Suprapubic skin (tissue), 4 donors: ENCODE results near the gene ALKBH2. TPM values are rescaled to one million over a fixed set of nuclear protein-coding genes. Genes with fewer than 3 reads are reported as not detected.
A peak's percentile ranks its signal among the peaks of the same experiment; 100 is the strongest.
"Not testable (repeated sequence)": the region's sequence is repeated elsewhere in the genome, so short reads cannot be mapped to it uniquely, and the experiment has no call there.

Source experiments
- DNase-seq, 2 donors: peaks; one replicate each; pipeline ENCODE4 v3.0.0-alpha.2; 2019; ENCODE audit warnings: low spot score in 2 of 2
- H3K27ac ChIP-seq: fragments of 200-600 bp; sonication (generic); one replicate; pipeline ENCODE4 v1.5.1; 2019
- H3K27me3 ChIP-seq: fragments of 200-600 bp; sonication (generic); one replicate; pipeline ENCODE4 v1.5.1; 2019
- H3K36me3 ChIP-seq: fragments of 200-600 bp; sonication (generic); one replicate; pipeline ENCODE4 v1.5.1; 2019
- H3K4me1 ChIP-seq: fragments of 200-600 bp; sonication (generic); one replicate; pipeline ENCODE4 v1.5.1; 2019
- H3K4me3 ChIP-seq: fragments of 200-600 bp; sonication (generic); one replicate; pipeline ENCODE4 v1.5.1; 2019; ENCODE audit warnings: mild to moderate bottlenecking
- H3K9me3 ChIP-seq: fragments of 200-600 bp; sonication (generic); one replicate; pipeline ENCODE4 v1.5.1; 2019
- CTCF ChIP-seq, 2 donors: fragments of 200-600 bp in 1 of 2; fragments of 450-650 bp in 1 of 2; sonication (generic) in 1 of 2; IDR thresholded peaks; one replicate each; pipeline ENCODE4 v1.5.1; 2016 to 2019; ENCODE audit warnings: antibody characterized with exemption in 2 of 2, mild to moderate bottlenecking in 1 of 2, moderate library complexity in 1 of 2
- EP300 ChIP-seq: sonication (generic); formaldehyde crosslinking; IDR thresholded peaks from one replicate; pipeline ENCODE4 v1.6.1; 2017; ENCODE audit warnings: antibody characterized with exemption
- POLR2A ChIP-seq, 2 donors: fragments of 450-650 bp; IDR thresholded peaks; one replicate each; pipeline ENCODE4 v1.6.1; 2017; ENCODE audit warnings: antibody characterized with exemption in 2 of 2, mild to moderate bottlenecking in 2 of 2, moderate library complexity in 2 of 2
- POLR2AphosphoS5 ChIP-seq, 3 donors: sonication (generic); formaldehyde crosslinking; IDR thresholded peaks; one replicate each; pipeline ENCODE4 v1.6.1; 2017; ENCODE audit warnings: antibody characterized with exemption in 3 of 3
- WGBS: methylation state at CpG from one replicate; pipeline ENCODE4 v1.1.5; 2018; 5-methylcytosine and 5-hydroxymethylcytosine counted together
- total RNA-seq, 4 donors: library from RNA; depleted of rRNA; stranded (reverse); fragments of >200 nt; gene quantifications; one replicate each; pipeline ENCODE4 v1.1.0, GENCODE V29; 2016

The ALKBH2 gene
- total RNA-seq, 4 donors from 2014 or later, result 18.8 to 36.0 (median 22.1) TPM

GRCh38 chr12:109056891-109057290, 36.4 kb downstream of the ALKBH2 start:
- Histone ChIP-seq H3K4me3 (no peak overlapping the region), H3K27ac (no peak overlapping the region), H3K4me1 (peaks cover 16% of the 10 kb centered on the region), H3K27me3 (no peaks in the 10 kb centered on the region), H3K9me3 (no peaks in the 10 kb centered on the region), H3K36me3 (peaks cover 38% of the 10 kb centered on the region)
- no peak for DNase-seq
- TF ChIP-seq EP300 (no peak), POLR2A (IDR thresholded peaks at IDR 0.05) (no peak), CTCF (IDR thresholded peaks at IDR 0.05) (no peak), POLR2AphosphoS5 (IDR thresholded peaks at IDR 0.05) (no peak)
- whole genome bisulfite sequencing, result 87% methylated on average over 3 of the region's 3 CpGs

- no peak overlapping the region for H3K27ac ChIP-seq
- H3K36me3 ChIP-seq, result peaks cover 21% of the 10 kb centered on the region
- no peak for DNase-seq
- H3K27me3 ChIP-seq, result no peaks in the 10 kb centered on the region
- no peaks in the 10 kb centered on the region for H3K9me3 ChIP-seq
- TF ChIP-seq CTCF (IDR thresholded peaks at IDR 0.05), result no peak
- TF ChIP-seq POLR2A (IDR thresholded peaks at IDR 0.05), result no peak
- TF ChIP-seq POLR2AphosphoS5 (IDR thresholded peaks at IDR 0.05), result no peak
- no peak for TF ChIP-seq EP300
- H3K4me3 ChIP-seq, result no peak overlapping the region
- H3K4me1 ChIP-seq, result peaks cover 18% of the 10 kb centered on the region
Observed at GRCh38 chr12:109054520-109054919, 38.8 kb downstream of the ALKBH2 start.

- Histone ChIP-seq H3K4me3 (peak overlapping the region; percentile 87), H3K4me1 (peaks cover 18% of the 10 kb centered on the region), H3K36me3 (peaks cover 17% of the 10 kb centered on the region)
- 79% methylated on average over 4 of the region's 4 CpGs for WGBS
- not testable (repeated sequence) for H3K27ac ChIP-seq, H3K27me3 ChIP-seq, H3K9me3 ChIP-seq, DNase-seq
Observed at GRCh38 chr12:109054124-109054513, 39.2 kb downstream of the ALKBH2 start.

- DNase-seq, result no peak
- Histone ChIP-seq H3K36me3 (peaks cover 12% of the 10 kb centered on the region), H3K27ac (peak overlapping the region; percentile 81), H3K27me3 (no peaks in the 10 kb centered on the region), H3K4me3 (peak overlapping the region; percentile 87), H3K9me3 (no peaks in the 10 kb centered on the region), H3K4me1 (peaks cover 18% of the 10 kb centered on the region)
- TF ChIP-seq POLR2A (IDR thresholded peaks at IDR 0.05) (no peak), POLR2AphosphoS5 (IDR thresholded peaks at IDR 0.05) (no peak), EP300 (no peak), CTCF (IDR thresholded peaks at IDR 0.05) (no peak)
- 18% methylated on average over 9 of the region's 9 CpGs for WGBS
Observed at GRCh38 chr12:109053382-109054123, 39.7 kb downstream of the ALKBH2 start.

GRCh38 chr12:109052414-109053323, 40.6 kb downstream of the ALKBH2 start, which contains the start of gene USP30:
Gene USP30, plus strand, starts transcription at chr12:109052576. Its CDS starts 103 bp downstream, at chr12:109052679.
- H3K36me3 ChIP-seq, result peaks cover 4% of the 10 kb centered on the region
- no peak for TF ChIP-seq POLR2A (IDR thresholded peaks at IDR 0.05)
- TF ChIP-seq EP300, result no peak
- no peak for TF ChIP-seq CTCF (IDR thresholded peaks at IDR 0.05)
- peak in 2 of 3 donors; percentile 73 to 92 for TF ChIP-seq POLR2AphosphoS5 (IDR thresholded peaks at IDR 0.05)
- peak; percentile 86 to 89 for DNase-seq
- peak within 1 kb of the TSS; percentile 87 for H3K4me3 ChIP-seq
- no peaks in the 10 kb centered on the region for H3K9me3 ChIP-seq
- H3K4me1 ChIP-seq, result peaks cover 18% of the 10 kb centered on the region
- H3K27ac ChIP-seq, result peak within 1 kb of the TSS; percentile 81
- under 1% methylated on average over 37 of the region's 61 CpGs for WGBS
- no peaks in the 10 kb centered on the region for H3K27me3 ChIP-seq
